ENCODE measurements around the gene INSR. TPM values are rescaled to one million over a fixed set of nuclear protein-coding genes. Genes with fewer than 3 reads are reported as not detected.

INSR gene
- polyA plus RNA-seq, 1 of the 3 experiments (the other 2 are of a cell fraction): 3.6 TPM

GRCh38 chr19:7115721-7116120, 178.5 kb downstream of the INSR start:
- Histone ChIP-seq H3K27ac (ENCODE audit: low read depth in 2 of 2, low read length in 1 of 2) (no peak overlapping the region), H3K36me3 (replicated peaks in 1 of 2; ENCODE audit: control insufficient read depth in 1 of 2, insufficient read depth in 2 of 2, low read length in 1 of 2) (no peaks in the 10 kb centered on the region), H3K4me3 (ENCODE audit: low read depth in 2 of 2, low read length in 1 of 2) (no peak overlapping the region), H3F3A (replicated peaks; ENCODE audit: insufficient read depth) (no peaks in the 10 kb centered on the region), H2AFZ (ENCODE audit: low read depth) (no peak overlapping the region), H3K9me3 (no peaks in the 10 kb centered on the region), H3K79me2 (ENCODE audit: insufficient read depth) (no peaks in the 10 kb centered on the region), H3K27me3 (ENCODE audit: insufficient read depth) (no peaks in the 10 kb centered on the region), H3K4me1 (ENCODE audit: control insufficient read depth in 1 of 2, insufficient read depth in 2 of 2, low read depth in 1 of 2, low read length in 1 of 2) (no peaks in the 10 kb centered on the region), H4K20me1 (ENCODE audit: insufficient read depth) (no peaks in the 10 kb centered on the region), H3K9me2 (no peaks in the 10 kb centered on the region), H3K4me2 (no peak overlapping the region), H3K9ac (no peak overlapping the region)
- ChIA-PET CTCF (interaction anchor here (1.6 to 2.8 kb wide), 2 partner anchors 13 to 14 kb away, joined by 5 to 10 read pairs; no protein-coding TSS in a partner anchor), POLR2A (no interaction called here)
- TF ChIP-seq GABPA (IDR thresholded peaks at IDR 0.05; ENCODE audit: low read depth) (no peak), EP300 (IDR thresholded peaks at IDR 0.05; ENCODE audit: borderline replicate concordance in 1 of 2, low read depth in 1 of 2, low read length in 1 of 2) (no peak), ELF1 (IDR thresholded peaks at IDR 0.05) (no peak), TCF12 (IDR thresholded peaks at IDR 0.05) (no peak), MEF2A (IDR thresholded peaks at IDR 0.05; ENCODE audit: borderline replicate concordance, low read depth) (no peak), RAD21 (IDR thresholded peaks at IDR 0.05; ENCODE audit: low read length) (no peak), GATA2 (CRISPR knock-in tag; IDR thresholded peaks at IDR 0.05) (no peak), REST (IDR thresholded peaks at IDR 0.05; ENCODE audit: low read depth, low read length) (no peak), USF1 (IDR thresholded peaks at IDR 0.05; ENCODE audit: borderline replicate concordance, low read depth) (no peak), FOSL2 (IDR thresholded peaks at IDR 0.05; ENCODE audit: borderline replicate concordance, low read depth) (no peak), NRF1 (IDR thresholded peaks at IDR 0.05; ENCODE audit: low read depth, low read length) (no peak), MAX (IDR thresholded peaks at IDR 0.05; ENCODE audit: low read depth) (no peak), CTCF (IDR thresholded peaks at IDR 0.05) (no peak), YY1 (IDR thresholded peaks at IDR 0.05; ENCODE audit: low read depth) (no peak), RFX5 (IDR thresholded peaks at IDR 0.05; ENCODE audit: low read length) (no peak), SIN3A (IDR thresholded peaks at IDR 0.05; ENCODE audit: borderline replicate concordance, low read depth, low read length) (no peak), TEAD4 (IDR thresholded peaks at IDR 0.05; ENCODE audit: borderline replicate concordance, insufficient read depth) (no peak), USF2 (IDR thresholded peaks at IDR 0.05; ENCODE audit: borderline replicate concordance, low read depth, low read length) (no peak)
- 83% methylated on average over 4 of the region's 6 CpGs for WGBS (ENCODE audit: low lambda C conversion rate)
- no peak for DNase-seq
